Adrenal gland (tissue), 5 donors: ENCODE measurements around the gene MBP.

Experiments
- POLR2A ChIP-seq, 2 donors: fragments of 450-650 bp; IDR thresholded peaks; one replicate each; pipeline ENCODE4 v1.6.1; 2017; ENCODE audit warnings: antibody characterized with exemption in 2 of 2, mild to moderate bottlenecking in 2 of 2, moderate library complexity in 1 of 2
- TF ChIP-seq, protein P1 (sequence below), 6 experiments: fragments of 450-650 bp in 4 of 6; fragments of 200-600 bp in 2 of 6; sonication (generic) in 1 of 6; IDR thresholded peaks; 1 replicate in 5 of 6; 2 replicates in 1 of 6; pipeline versions ENCODE4 v1.5.1 to v1.8.0; 2016 to 2021; ENCODE audit warnings: antibody characterized with exemption in 6 of 6, mild to moderate bottlenecking in 2 of 6, moderate library complexity in 1 of 6
- donor health status: DM: no; HTN: no; CAD: no.

- TF ChIP-seq, protein P1, sequence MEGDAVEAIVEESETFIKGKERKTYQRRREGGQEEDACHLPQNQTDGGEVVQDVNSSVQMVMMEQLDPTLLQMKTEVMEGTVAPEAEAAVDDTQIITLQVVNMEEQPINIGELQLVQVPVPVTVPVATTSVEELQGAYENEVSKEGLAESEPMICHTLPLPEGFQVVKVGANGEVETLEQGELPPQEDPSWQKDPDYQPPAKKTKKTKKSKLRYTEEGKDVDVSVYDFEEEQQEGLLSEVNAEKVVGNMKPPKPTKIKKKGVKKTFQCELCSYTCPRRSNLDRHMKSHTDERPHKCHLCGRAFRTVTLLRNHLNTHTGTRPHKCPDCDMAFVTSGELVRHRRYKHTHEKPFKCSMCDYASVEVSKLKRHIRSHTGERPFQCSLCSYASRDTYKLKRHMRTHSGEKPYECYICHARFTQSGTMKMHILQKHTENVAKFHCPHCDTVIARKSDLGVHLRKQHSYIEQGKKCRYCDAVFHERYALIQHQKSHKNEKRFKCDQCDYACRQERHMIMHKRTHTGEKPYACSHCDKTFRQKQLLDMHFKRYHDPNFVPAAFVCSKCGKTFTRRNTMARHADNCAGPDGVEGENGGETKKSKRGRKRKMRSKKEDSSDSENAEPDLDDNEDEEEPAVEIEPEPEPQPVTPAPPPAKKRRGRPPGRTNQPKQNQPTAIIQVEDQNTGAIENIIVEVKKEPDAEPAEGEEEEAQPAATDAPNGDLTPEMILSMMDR (IDR thresholded peaks at IDR 0.05) = no peak
- TF ChIP-seq POLR2A (IDR thresholded peaks at IDR 0.05) = no peak
Observed at GRCh38 chr18:77115192-77115953, 17.2 kb downstream of the MBP start.
